ENCODE results near the gene GOLGA2.

DNA sequence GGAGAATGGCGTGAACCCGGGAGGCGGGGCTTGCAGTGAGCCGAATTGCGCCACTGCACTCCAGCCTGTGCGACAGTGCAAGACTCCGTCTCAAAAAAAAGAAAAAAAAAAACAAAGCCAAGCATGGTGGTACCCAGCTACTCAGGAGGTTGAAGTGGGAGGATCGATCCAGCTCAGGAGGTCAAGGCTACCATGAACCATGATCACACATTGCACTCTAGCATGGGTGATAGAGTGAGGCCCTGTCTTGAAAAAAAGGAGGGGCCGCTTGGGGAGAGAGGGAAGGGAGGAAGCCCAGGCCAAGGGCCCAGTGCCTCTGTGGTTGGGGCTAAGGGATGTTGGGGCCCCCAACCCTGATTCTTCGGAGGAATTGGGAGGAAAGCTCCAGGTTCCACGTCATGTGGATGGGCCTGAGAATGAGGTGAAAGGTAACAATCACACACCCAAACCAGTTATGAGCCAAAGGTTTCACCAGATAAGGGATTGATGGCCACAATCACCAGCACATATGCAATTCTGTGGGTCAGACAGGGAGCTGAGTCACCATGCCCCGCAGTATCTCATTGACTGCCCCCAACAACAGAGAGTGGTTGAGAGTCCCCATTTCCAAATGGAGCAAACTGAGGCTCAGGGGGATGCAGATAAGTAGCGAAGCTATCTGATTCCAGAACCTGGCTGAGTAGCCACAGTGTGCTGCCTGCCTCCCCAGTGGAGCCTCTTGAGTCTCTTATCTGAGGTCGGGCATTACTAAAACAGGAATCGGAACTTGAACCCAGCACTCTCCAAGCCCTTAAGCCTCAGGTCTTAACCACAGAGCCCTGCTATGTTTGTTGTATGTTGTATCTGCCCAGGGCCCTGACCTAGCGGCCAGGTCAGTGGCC is 20.8 kb upstream of the GOLGA2 start:
- TF ChIP-seq POLR2A (IDR thresholded peaks at IDR 0.05; ENCODE audit: low read depth, low read length) (no peak), TAF1 (IDR thresholded peaks at IDR 0.05; ENCODE audit: borderline replicate concordance, low read depth, low read length) (no peak)

Data from GM12892 (cell line).